Stimulated activated CD4-positive, alpha-beta T cell treated with anti-CD3 and anti-CD28 coated beads, Interleukin-2, amount 100 ng/mL, for 4 hours (primary cell): ENCODE data around the gene HOXB1.
A peak's percentile ranks its signal among the peaks of the same experiment; 100 is the strongest.
"Not testable (repeated sequence)": the region's sequence is repeated elsewhere in the genome, so short reads cannot be mapped to it uniquely, and the experiment has no call there.

Source experiments
- DNase-seq: peaks from one replicate; pipeline ENCODE4 v3.0.0-alpha.2; 2020; ENCODE audit warnings: low read depth

Gene HOXB1

GRCh38 chr17:48494335-48494734, 36.5 kb downstream of the HOXB1 start:
- no peak for DNase-seq

- DNase-seq, result peak; percentile 51
Measured at GRCh38 chr17:48492401-48493298, 38.2 kb downstream of the HOXB1 start.

GRCh38 chr17:48491527-48492273, 39.1 kb downstream of the HOXB1 start:
- no peak for DNase-seq

GRCh38 chr17:48490451-48490892, 40.3 kb downstream of the HOXB1 start:
- DNase-seq, result no peak

GRCh38 chr17:48489781-48490180, 41.0 kb downstream of the HOXB1 start:
- no peak for DNase-seq

GRCh38 chr17:48488548-48489106, 42.2 kb downstream of the HOXB1 start:
- DNase-seq, result no peak

GRCh38 chr17:48487221-48487620, 43.6 kb downstream of the HOXB1 start:
- DNase-seq, result no peak

GRCh38 chr17:48486557-48486956, 44.3 kb downstream of the HOXB1 start:
- DNase-seq, result no peak

GRCh38 chr17:48484850-48485249, 46.0 kb downstream of the HOXB1 start:
- no peak for DNase-seq

- no peak for DNase-seq
Measured at GRCh38 chr17:48484256-48484655, 46.6 kb downstream of the HOXB1 start.

- no peak for DNase-seq
Measured at GRCh38 chr17:48483471-48484131, 47.2 kb downstream of the HOXB1 start.

GRCh38 chr17:48483004-48483403, 47.8 kb downstream of the HOXB1 start:
- no peak for DNase-seq

- DNase-seq, result not testable (repeated sequence)
Measured at GRCh38 chr17:48482301-48482700, 48.5 kb downstream of the HOXB1 start.

- no peak for DNase-seq
Measured at GRCh38 chr17:48479014-48479402, 51.8 kb downstream of the HOXB1 start.
